Measurements from ENCODE around the gene STARD8.

Gene STARD8

DNA sequence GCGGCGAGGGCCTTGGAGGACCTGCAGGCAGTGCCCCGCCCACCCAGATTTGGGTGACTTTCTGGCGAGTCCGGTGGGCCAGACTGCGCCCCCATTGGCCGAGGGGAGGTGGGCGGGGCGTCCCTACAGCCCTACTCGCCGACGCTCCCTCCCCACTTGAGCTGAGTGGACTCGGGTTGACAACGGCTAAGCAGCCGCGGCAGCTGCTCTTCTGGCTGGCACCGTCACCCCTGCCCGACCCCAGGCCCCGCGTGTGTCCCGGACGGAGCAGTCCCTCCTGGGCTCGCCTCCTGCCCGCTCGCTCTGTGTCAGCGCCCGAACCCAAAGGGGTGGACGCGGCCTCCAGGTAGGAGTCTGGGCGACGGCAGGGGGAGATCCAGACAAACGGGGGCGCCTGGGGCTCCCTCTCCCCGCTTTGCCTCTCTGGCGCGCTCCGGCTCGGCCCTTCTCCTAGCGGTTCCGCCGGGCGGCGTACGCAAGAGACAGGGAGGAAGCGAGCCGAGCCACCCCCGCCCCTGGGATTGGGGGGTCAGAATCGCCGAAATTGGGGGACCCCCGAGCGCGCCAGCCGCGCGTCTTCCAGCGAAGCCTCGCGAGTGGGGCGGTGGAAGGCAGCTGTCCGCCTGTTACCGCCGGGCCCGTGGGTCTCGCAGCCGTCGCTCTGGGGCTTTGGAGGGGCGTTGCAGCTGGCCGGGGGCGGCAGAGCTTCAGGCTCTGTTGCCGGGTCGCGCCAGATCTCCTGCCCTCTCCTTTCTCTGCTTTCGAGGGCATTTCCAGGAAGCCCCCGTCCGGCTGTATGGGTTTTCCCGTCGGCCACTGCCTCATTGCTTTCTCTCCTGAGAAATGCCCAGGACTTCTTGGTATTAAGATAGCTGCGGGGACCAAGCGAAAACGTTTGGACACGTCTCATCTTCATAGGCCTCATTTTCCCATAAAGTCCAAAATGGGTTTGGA is 46.3 kb downstream of the STARD8 start:
- no peak for DNase-seq

DNA sequence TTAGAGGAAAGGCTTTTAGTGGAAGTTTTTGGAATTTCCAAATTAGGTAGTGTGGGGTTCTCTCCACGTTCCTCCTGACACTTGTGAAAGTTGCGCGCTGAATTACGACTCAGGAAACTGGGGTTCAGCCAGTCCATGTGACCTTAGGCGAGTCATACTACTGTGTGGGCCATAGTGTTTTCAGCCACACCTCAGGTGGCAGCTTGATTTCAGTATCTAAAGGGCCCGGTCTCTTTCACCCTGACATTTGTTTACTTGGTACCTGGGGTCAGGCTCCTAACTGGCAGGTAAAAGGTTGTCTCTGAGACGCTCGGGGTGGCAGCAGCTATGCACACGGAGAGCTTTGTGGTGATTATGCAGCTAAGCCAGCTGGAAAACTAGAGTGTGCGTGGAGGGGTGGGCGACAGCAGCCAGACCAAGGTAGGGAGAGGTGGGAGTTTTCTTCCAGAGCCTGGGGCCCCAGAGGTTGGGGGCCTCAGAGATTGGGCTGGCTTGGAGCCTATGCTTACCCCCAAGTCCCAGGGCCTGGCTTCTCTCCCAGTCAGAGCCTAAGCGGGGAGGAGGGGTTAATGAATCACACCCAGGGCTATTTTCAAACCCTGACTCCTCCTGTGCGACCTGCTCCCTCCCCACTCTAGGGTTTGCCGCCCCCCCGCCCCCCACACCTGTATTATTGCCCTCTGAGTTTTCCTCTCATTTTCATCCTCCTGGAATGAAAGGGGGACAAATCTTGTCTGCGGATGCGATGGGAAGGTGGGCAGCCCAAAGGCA is 47.2 kb downstream of the STARD8 start:
- DNase-seq = no peak

DNA sequence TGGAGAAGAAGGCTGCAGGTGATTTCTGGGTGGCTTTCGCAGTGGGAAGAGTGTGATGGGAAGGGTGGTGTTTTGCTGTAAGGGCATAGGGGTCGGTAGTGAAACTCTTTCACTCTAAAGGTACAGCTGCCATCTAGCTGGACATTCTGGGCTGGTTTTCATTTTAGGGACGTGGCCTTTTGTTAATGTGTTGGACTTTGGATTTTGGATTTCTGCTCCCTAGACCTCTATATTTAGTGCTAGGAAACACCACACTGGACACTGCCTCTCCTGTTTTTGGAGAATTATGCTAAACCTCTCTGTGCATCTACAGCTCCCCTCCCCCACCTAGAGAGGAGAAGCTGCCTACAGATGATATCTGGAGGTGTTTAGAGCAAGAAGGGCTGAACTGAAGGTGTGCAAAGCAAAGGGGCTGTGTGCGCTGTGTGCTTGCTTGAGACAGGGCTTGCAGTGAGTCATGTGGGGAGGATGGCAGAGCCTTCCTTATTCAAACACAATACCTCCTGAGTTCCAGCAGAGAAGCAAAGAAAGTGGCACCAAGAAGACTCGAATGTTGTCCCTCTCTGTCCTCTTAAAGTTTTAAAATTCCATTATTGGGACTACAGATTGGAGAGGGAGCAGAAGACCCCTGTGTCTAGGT is 47.9 kb downstream of the STARD8 start:
- no peak for DNase-seq

DNA sequence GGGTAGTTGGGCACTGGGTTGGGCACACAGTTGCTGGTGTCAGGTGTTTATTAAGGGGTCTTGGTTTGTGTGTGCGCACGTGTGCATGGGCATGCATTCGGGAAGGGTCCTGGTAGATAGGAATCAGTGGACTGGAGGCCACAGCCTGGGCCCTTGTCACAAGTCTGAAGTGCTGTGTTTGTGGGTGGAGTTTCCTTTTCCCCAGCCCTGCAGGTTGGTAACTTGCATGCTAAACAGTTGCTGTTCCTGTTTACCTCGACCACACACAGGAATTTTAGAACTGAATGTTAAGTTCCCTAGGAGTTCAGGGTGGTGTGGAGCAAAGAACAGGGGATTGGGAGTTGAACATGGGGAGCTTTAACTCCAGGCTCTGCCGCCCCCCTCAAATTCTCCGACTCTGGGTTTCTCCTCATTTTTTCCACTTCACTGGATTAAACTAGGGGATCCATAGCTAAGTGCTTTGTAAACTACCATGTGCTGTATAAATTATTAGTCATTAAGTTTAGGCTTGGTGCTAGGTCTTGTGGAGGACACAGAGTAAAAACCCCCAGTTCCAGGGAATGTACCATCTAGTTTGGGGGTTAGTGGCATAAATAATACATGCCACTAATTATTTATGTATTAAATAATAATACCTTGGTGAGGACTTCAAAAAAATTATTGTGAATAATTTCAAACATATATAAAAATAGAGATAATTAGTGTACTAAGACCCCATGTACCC is 49.0 kb downstream of the STARD8 start:
- DNase-seq = no peak

DNA sequence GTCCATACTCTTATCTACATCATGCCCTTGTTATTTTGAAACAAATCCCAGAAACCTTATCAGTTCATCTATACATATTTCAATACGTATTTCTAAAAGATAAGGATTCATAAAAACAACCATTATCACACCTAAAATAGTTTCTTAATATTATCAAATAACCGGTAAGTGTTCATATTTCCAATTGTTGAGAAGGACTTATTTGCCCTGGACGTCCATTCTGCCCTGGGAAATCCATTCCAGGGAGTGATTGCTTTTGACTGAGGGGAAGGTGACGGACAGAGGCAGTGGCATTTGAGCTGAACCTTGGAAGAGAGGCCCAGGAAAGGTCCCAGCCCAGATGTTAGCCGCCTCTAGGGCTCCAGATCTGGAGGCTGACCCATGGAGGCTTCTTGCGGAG is 49.6 kb downstream of the STARD8 start:
- no peak for DNase-seq

DNA sequence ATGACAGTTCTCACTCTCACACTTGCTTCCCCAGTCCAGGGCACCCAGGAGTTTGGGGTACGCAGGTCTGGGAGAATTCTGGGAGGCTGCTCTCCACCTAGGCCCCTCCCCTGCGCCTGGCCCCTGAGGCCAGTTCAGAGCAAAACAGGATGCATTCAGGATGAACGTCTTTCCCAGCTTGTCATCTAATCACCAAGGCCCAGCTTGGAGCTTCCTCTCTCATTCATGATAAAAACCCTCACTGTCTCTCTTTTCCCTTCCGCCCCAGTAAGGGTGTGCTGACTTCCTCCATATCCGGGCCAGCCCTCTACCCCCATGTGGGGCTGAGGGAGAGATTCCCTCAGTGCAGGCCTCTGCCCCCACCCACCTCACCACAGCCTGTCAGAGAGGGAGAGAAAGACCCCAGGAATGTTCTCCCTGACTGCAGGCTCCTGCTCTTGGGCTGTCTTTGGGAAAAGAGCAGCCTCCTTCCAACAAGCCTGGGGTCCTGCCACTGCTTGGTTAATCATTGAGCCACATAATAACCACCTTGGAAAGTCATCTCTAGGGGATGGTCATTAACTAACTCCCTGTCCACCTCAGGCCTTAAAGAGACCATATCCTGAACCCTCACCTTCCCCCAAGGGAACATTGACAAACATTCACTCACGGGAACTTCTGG is 50.1 kb downstream of the STARD8 start:
- no peak for DNase-seq

DNA sequence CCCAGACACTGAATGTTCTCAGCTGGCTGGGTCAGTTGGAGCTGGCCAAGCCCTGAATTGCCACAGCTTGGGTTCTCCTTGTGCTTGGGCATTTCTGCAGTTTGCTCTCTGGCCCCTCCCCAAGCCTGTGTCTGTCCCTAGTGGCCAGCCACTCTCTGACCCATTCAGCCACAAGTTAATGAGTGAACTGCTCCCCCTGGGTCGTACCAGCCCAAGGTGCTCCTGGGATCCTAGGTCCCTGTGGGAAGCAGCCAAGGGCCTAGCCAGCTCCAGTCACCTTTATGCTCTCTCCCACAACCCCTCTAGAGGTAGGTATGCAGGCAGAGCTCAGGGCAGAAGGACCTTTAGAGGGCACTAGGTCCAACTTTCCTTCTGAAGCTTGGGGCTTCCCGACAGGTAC is 51.5 kb downstream of the STARD8 start:
- DNase-seq = no peak

DNA sequence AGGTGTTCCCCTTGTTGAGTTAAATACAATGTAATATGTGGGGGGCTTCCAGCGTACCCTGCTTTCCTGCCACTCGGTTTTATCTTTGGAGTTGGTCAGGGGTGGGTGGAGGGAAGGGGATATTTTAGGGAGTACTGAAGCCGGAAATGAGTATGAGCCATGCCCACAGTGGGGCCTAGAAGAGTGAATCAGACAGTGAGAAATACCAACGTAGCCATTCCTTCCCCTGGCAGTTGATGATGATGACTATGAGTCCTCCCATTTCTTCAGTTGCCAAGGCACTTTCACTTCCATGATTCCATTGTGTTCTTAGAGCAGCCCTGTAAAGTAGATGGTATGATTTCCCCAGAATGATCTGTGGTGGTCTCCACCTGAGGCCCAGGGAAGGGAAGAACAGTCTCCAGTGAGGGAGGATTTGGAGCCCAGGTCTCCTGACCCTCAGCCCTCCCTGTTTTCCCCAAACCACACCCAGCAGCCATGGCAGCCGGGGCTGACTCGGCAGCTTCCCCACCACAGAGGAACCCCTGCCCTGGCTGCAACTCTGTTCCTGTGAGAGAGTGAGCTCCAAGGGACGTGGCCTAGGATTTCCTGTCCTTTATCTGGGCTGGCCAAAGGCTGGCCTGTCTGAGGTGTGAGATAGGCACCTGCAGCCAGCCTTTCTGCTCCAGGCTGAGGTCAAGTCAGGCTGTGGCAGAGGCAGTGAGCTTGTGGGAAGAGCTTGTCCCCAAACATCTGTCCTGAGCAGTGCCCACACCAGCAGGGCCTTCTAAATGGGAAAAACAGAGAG is 52.7 kb downstream of the STARD8 start:
- no peak for DNase-seq

DNA sequence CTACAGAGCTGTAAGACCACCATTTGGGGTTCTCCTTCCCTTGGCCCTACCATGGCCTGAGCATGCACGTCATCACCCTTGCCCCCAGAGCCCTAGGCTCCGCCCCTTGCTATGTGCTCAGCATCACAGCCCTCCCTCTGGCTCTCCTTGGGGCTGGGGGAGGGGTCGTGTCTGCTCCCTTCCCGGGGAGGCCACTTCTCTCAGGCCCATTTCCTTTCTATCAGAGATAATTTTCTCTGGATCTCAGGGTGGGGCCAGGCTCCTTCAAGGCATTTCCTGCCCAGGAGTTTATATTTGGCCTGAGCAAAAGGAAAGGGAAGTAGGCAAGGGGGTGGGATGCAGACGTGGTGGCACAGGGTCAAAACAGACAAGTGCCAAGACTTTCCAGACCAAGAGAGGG is 55.9 kb downstream of the STARD8 start:
- DNase-seq = no peak

DNA sequence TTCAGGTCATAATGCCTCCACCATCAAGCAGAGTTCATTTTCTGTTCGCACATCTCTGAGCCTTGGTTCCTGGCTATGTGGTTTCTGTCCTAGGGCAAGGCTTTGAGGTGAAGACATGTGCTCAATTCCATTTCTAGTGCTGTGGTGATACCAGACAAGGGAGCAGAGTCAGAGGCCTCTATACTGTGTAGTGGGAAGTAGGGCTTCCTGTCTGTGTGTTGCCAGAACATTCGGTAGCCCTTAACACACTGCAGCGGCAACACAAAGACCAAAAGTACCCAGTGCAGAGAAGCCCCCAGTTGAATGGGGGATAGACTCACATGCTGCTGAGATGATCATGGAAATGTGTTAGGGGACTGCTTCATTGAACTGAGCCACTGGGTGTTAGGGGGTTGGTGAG is 56.4 kb downstream of the STARD8 start:
- no peak for DNase-seq

DNA sequence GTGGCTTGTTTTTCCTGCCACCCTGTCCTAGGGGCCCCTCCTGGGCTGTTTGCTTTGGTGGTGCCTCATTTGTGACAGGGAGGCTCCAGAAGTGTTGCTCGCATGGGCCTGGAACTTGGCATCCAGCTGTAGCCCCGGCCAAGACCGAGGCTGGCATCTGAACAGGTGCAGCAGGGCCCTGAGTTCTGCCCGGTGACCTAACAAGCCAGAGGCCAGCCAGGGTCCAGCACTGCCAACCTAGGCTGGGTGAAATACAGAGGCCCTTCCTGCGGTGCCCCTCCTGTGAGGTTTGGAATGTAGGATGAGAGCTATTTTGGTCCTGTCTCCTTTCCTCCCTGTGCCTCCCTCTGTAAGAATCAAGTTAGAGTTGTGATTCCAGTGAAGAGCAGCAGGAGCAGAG is 58.5 kb downstream of the STARD8 start:
- DNase-seq = no peak

DNA sequence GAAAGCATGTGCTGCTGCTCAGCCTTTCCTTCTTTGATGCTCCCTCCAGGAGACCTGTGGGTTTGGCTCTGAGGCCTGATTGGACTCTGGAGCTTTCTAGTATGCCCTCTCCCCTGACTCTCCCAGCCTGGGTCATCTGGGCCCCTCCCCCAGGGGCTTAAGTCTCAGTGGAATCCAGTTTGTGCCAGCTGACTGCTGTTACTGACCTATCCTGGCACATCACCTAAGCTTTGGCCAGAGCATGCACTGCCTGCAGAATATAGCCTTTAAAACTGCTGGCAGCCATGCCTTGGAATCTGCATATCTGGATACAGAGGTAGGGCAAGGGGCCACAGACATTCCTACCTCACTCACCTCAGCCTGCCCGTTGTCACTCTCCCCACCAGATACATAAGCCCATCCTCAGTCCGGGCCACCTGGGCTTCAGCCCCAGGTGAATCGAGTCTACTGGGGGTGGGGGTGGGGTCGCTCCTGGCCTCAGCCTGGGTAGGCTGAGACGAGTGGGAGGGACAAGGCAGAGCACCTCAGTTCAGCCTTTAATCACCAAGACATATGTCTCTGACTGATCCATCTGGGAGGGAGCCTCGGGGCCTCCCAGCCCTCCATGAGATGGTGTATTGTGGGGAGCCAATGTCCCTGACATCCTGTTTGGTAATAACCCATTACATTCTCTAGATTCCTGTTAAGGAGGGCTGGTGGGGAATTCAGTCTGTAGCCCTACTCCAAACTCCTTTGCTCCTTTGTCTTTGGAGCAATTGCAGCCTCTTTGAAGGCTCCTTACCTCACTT is 61.2 kb downstream of the STARD8 start:
- no peak for DNase-seq

DNA sequence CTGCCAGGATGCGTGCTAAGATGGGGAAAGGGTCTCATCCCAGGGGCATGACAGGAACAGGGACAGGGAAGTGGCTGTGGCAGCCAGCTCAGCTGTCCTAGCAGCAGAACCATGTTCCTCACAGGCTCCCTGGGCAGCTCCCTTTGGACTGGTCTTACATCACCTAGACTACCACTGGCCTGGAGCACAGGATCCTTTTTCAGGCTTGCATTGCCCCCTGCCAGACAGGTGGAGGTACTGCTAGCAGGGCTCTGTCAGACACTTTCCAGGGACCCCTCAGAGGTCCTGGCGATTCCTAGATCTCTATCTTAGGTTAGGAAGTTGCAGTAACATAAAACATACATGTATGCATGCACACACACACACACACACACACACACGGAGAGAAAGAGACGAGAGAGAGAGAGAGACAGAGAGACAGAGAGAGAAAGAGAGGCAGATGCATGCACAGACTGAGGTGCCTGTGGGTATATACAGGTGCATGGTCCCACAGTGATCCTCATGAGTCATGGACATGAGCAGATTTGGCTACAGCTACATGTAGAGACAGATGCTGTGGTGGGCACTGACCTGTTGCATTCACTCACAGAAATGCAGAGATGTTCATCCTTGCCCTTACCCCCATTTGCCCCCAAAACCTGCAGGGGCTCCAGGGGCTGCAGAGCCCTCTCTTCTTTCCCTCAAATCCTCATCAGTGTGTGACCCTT is 63.6 kb downstream of the STARD8 start:
- DNase-seq = peak; percentile 10

DNA sequence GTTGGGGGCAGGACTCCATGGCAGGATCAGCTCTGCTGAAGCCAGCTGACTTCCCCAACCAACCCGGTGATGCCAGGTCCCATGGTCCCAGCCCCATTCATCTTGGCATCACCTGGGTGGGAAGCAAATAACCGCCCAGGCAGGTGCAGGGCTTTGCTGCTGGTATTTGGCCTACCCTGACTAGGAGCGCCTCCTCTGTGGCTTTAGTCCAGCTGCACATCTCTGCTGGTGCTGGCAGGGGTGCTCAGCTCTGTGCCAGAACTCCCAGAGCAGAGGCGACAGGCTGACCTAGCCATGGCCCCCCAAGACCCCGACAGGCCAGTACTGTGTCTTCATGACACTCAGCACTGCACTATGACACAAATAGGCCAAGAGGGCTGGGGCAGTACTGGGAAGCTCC is 64.4 kb downstream of the STARD8 start:
- DNase-seq = no peak

DNA sequence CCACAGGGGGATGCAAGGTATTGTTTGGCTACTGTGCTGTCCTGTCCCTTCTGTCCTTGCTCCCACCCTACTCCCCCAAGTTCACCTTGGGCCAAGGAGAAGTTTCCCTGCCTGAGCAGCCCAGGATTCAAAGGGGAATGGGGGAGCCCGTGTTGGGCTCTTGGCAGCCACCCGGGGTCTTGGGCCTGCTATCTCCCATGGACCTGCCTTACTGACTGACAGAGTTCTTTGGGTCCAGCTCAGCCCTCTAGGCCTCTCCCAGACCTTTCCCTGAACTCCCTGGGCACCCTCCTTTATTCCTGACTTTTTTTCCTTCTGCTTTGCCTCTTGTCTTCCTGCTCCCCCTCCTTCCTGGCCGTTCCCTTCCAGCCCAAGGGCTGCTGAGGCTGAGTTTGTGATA is 67.4 kb downstream of the STARD8 start:
- DNase-seq = no peak

DNA sequence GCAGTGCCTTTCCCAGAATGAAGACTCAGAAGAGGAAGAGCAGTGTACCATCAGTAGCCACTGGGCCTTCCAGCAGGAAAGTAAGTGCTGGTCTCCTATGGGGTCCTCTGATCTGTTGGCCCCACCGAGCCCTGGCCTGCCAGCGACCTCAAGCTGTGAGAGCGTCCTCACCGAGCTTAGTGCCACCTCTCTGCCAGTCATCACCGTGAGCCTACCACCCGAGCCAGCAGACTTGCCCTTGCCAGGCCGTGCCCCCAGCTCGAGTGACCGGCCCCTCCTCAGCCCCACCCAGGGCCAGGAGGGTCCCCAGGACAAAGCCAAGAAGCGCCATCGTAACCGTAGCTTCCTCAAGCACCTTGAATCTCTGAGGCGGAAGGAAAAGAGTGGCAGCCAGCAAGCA is 69.7 kb downstream of the STARD8 start:
- DNase-seq = no peak

DNA sequence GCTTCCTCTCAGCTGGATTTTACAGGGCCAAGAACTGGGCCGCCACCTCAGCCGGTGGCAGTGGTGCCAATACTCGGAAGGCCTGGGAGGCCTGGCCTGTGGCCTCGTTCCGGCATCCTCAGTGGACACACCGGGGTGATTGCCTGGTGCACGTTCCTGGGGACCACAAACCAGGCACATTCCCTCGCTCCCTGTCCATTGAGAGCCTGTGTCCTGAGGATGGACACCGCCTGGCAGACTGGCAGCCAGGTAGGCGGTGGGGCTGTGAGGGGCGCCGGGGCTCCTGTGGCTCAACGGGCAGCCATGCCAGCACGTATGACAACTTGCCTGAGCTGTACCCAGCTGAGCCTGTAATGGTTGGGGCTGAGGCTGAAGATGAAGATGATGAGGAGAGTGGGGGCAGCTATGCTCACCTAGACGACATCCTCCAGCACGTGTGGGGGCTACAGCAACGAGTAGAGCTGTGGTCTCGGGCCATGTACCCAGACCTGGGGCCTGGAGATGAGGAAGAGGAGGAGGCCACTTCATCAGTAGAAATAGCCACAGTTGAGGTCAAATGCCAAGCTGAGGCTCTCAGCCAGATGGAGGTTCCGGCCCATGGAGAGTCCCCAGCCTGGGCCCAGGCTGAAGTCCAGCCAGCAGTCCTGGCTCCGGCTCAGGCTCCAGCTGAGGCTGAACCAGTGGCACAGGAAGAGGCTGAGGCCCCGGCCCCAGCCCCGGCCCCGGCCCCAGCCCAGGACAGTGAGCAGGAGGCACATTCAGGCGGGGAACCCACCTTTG is 70.4 kb downstream of the STARD8 start:
- DNase-seq = no peak

DNA sequence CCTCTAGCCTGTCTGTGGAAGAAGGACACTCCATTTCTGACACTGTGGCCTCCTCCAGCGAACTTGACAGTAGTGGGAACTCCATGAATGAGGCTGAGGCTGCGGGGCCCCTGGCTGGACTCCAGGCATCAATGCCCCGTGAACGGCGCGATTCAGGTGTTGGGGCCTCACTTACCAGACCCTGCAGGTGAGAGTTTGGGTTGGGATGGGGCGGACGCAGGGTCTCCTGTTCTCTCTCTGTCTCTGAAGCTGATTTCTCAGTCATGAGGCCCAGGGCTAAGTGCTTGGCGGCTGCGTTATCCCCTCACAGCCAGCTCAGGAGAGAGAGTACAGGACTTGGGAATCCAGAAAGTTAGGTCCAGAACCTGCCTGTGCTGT is 71.0 kb downstream of the STARD8 start:
- no peak for DNase-seq

DNA sequence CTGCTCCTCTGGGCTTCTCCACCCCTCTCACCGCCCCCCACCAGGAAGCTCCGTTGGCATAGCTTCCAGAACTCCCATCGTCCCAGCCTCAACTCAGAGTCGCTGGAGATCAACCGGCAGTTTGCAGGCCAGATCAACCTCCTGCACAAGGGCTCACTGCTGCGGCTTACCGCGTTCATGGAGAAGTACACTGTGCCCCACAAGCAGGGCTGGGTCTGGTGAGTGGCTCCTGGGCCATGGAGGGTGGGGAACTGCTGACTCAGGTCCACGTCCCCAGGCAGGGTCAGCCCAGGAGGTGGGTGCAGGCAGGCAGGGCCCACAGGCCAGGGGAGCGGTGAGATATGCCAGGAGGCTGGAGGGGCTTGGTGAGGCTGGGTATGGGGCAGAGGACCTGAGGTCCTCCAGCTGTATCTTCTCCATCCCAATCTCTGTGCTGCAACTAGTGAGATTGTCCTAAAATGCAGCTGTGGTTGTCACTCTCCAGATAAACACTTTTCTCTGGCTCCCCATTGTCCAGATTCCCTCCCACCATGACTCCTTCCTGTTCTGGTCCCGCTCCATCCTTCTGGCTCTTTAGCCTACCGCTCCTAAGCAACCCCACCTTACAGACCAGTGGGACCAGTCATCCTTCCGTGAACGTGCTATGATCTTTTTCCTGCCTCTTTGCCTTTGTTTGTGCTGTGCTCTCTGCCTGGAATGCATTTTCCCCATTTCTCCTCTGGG is 71.9 kb downstream of the STARD8 start:
- DNase-seq = no peak
